Erythroblast (primary cell): Measurements from ENCODE around the gene ARHGEF10L.

Source experiments
- GATA1 ChIP-seq: IDR thresholded peaks from 2 replicates; pipeline ENCODE4 v1.6.1; 2011; ENCODE audit warnings: low read depth, mild to moderate bottlenecking, control low read depth, low read length, moderate library complexity
- POLR2A ChIP-seq: IDR thresholded peaks from 2 replicates; pipeline ENCODE4 v1.6.1; 2011; ENCODE audit warnings: mild to moderate bottlenecking, low read length

GRCh38 chr1:17612831-17613230 lies 73.3 kb downstream of the ARHGEF10L start:
- TF ChIP-seq POLR2A (no peak), GATA1 (no peak)
